Lung microvascular endothelial cell (primary cell): Measurements from ENCODE around the gene FAM20A. TPM values are rescaled to one million over a fixed set of nuclear protein-coding genes. Genes with fewer than 3 reads are reported as not detected.
A peak's percentile ranks its signal among the peaks of the same experiment; 100 is the strongest.
"Not testable (repeated sequence)": the region's sequence is repeated elsewhere in the genome, so short reads cannot be mapped to it uniquely, and the experiment has no call there.

ENCODE experiments used
- DNase-seq, 2 donors: peaks; one replicate each; pipeline versions ENCODE4 v3.0.0 to v3.0.0-alpha.2; 2010; ENCODE audit warnings: low read depth in 2 of 2
- total RNA-seq: library from RNA; depleted of rRNA; stranded (reverse); fragments of >200 nt; gene quantifications from 2 replicates; pipeline ENCODE4 v1.2.1, GENCODE V29; 2014

The FAM20A gene
- total RNA-seq, 1 donor from 2014 or later = not detected

DNA sequence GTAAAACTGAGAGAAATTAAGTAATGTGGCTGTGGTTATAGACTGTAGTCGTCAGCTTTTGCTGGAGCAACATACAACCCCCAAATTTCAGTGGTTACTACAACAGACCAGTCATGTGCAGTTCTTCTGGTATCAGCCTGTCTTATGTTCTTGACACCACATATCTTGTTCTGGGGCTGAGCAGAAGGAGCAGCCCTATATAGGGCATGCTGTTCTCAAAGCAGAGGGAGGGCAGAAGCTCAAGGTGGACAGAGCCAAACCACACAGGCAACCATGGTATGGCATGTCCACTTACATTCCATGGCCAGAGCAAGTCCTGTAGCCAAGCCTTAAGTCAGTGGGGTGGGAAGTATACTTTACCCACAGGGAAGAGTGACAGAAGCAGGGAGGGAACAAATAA lies 81.3 kb downstream of the FAM20A start:
- no peak for DNase-seq

DNA sequence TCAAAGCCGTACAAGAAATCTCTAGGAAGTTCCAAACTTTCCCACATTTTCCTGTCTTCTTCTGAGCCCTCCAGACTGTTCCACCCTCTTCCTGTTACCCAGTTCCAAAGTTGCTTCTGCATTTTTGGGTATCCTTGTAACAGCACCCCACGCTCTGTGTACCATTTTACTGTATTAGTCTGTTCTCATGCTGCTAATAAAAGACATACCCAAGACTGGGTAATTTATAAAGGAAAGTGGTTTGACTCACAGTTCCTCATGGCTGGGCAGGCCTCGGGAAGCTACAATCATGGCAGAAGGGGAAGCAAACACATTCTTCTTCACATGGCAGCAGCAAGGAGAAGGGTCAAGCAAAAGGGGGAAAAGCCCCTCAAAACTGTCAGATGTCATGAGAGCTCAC lies 82.1 kb downstream of the FAM20A start:
- DNase-seq = not testable (repeated sequence)

DNA sequence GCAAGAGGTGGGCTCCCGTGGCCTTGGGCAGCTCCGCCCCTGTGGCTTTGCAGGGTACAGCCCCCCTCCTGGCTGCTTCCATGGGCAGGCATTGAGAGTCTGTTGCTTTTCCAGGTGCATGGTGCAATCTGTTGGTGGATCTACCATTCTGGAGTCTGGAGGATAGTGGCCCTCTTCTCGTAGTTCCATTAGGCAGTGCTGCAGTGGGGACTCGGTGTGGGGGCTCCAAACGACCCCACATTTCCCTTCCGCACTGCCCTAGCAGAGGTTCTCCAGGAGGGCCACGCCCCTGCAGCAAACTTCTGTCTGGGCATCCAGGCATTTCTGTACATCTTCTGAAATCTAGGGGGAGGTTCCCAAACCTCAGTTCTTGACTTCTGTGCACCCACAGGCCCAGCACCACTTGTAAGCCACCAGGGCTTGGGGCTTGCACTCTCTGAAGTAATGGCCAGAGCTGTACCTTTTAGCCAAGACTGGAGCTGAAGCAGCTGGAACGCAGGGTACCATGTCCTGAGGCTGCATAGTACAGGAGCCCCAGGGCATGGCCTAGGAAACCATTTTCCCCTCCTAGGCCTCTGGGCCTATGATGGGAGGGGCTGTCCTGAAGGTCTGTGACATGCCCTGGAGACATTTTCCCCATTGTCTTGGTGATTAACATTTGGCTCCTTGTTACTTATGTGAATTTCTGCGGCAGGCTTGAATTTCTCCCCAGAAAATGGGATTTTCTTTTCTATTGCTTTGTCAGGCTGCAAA lies 82.9 kb downstream of the FAM20A start:
- DNase-seq = no peak

DNA sequence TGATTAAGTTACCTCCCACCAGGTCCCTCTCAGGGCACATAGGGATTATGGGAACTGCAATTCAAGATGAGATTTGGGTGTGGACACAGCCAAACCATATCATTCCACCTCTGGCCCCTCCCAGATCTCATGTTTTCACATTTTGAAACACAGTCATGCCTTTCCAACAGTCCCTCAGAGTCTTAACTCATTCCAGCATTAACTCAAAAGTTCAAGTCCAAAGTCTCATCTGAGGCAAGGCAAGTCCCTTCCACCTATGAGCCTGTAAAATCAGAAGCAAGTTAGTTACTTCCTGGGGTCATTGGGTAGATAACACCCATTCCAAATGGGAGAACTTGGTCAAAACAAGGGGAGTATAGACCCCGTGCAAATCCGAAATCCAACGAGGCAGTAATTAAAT lies 83.6 kb downstream of the FAM20A start:
- DNase-seq = not testable (repeated sequence)

DNA sequence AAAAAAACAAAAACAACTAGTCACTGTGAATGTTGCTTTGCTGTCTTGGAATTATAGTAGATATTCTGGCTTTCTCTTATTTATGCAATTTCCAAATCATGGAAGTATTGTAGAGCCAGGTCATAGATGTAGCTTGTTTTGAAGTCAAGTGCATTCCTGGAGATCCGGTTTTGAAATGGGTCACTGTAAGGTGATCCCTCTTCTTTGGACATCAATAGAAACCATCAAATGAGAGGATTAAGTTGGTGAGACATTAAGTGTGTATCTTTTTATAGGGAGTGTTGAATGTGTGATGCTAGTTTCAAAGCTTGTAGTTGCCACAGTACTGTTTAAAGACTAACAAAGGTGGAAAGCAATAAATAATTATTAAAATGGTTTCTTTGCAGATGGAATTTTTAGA lies 84.4 kb downstream of the FAM20A start:
- DNase-seq = no peak

DNA sequence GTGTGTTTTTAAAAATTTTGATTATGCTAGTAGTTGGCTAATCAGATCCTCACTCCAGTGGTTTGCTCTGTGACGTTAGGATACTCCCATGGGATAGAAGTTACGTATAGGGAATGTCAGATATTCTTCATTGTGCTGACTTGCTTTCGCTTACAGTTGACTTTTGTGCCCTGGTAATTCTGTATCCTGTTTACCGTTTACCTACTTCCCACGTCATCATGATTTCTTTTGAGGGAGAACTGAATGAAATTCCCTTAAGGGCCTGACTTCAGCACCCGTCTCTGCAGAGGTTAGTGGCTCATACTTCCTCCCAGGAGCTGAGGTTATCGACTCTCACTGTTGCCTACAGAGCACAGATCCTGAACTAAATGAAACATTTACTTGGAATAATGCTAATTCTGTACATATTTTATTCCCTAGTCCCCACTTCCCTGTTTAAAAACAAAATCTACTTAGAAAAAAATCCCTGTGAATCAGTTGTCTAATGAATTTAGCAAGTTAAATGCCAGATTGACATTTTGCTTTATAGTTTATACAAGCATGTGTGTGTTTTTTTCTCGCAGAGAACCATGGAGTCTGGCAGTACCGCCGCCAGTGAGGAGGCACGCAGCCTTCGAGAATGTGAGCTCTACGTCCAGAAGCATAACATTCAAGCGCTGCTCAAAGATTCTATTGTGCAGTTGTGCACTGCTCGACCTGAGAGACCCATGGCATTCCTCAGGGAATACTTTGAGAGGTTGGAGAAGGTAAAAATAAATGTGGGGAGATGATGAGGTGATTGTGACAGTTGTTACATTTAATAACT lies 86.1 kb downstream of the FAM20A start:
- DNase-seq = peak; percentile 65 to 89

DNA sequence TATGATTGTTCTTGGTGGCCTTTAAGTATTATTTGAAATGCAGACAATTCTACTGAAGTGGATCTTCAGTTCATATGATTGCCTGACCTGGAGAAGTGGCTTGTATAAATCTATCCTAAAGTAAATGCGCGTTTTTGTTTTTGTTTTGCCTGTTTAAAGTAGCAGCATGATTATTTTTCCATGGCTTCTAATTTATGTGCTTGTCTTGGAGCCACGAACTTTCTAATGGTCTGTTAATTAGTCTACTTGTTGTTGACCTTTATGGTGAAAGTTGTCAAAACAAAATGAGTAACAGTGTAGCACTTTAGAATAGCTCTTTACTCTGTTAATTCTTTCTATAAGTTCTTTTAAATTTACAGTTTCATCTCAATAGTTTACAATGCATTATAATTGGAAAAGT lies 87.2 kb downstream of the FAM20A start:
- DNase-seq = no peak

DNA sequence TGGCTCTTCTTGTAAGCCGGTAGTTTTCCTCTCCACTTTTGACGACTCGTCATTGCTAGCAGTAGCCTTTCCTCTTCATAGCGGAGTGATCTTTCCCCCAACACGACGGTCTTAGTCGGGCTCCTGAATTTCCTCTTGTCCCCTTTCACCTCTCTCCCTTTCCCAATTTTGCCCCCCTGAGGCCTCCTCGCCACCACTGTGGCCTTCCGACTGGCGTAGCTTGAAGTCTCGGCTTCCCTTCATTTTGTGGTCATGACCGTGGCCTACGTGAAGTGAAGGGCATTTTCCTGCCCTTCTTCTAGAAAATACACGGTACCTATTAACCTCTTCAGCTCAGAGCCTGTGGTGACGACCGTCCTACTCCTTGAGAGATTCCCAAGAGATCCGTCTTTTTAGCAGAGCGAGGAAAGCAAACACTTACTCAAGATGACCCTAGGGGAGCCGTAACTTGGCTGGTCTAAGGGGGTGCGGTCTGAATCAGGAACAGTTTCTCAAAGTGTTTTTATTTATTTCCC lies 88.2 kb downstream of the FAM20A start:
- peak; percentile 50 to 53 for DNase-seq

DNA sequence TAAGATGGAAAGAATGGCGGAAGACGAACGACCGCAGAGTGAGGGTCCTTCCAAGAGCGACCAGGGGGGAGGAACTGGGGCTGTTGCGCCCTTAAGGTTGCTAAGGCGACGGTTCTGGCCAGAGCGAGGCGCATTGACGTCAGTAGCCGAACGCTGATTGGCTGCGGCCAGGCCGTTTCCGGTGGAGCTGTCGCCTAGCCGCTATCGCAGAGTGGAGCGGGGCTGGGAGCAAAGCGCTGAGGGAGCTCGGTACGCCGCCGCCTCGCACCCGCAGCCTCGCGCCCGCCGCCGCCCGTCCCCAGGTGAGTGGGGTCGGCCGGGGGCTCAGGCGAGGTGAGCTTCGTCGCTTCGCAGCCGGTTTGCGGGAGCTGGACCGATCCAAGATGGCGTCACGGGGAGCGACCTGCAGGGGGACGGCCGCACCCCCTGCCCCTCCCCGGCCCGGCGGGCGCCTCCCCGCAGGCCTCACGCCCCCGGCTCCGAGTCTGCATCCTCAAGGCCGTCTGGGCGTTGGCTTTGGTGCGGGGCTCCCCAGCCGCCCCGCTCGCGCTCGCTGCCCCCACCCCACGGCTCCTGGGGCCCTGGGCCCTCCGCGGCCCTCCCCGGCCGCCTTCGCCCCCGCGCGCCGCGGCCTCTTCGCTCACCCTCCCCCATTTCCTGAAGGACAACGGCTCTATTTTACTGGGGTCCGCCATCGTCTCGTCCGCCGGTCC lies 88.8 kb downstream of the FAM20A start, which contains the start of gene PRKAR1A:
TSS of gene PRKAR1A (plus strand) at position 184 of the 713 bp plus-strand sequence. CDS start 2,970 bp downstream, outside the sequence.
- DNase-seq = peak; percentile 95 to 97

DNA sequence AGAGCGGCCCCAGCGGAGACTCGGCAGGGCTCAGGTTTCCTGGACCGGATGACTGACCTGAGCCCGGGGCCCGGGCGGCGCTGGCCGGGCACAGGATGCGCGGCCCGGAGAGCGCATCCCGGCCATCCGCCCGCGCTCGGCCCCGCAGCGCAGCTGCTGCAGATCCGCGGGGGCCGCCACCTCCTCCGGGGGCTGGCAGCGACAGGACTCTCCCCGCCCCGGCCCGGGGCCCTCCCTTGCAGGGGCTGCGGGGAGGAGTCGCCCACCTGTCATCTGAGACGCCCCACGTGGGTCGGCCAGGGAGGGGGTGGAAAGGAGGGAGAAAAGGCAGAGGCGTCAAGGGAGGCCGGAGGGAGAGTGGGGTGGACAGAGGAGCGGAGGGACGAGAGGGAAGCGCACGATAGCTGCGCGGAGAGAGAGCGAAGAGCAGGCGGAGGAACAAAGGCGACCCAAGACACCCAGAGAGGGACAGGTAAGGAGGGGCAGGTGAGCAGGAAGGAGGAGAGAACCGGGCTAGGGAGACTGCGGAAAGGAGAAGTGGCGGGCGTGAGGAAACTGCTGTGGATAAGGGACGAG lies 89.4 kb downstream of the FAM20A start:
- peak; percentile 46 to 77 for DNase-seq

DNA sequence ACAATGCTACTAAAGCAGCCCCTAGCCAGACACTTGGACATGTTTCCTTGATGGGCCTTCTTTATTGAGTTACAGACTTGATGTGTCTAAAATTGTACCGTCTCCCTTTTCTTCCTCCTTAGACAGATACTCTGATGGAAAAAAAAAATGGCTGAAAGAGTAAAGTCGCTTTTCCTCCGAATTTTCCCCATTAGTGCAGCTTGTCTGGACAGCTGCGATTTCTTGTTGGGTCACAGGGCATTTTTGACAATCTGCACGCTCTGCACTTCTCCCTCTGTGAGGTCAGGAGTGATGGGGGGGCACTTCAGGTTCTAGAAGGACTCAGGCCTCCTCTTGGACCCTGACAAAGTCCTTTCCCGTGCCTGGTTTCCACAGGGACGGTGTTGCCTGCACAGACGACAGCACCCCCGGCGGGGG lies 89.9 kb downstream of the FAM20A start:
- no peak for DNase-seq

DNA sequence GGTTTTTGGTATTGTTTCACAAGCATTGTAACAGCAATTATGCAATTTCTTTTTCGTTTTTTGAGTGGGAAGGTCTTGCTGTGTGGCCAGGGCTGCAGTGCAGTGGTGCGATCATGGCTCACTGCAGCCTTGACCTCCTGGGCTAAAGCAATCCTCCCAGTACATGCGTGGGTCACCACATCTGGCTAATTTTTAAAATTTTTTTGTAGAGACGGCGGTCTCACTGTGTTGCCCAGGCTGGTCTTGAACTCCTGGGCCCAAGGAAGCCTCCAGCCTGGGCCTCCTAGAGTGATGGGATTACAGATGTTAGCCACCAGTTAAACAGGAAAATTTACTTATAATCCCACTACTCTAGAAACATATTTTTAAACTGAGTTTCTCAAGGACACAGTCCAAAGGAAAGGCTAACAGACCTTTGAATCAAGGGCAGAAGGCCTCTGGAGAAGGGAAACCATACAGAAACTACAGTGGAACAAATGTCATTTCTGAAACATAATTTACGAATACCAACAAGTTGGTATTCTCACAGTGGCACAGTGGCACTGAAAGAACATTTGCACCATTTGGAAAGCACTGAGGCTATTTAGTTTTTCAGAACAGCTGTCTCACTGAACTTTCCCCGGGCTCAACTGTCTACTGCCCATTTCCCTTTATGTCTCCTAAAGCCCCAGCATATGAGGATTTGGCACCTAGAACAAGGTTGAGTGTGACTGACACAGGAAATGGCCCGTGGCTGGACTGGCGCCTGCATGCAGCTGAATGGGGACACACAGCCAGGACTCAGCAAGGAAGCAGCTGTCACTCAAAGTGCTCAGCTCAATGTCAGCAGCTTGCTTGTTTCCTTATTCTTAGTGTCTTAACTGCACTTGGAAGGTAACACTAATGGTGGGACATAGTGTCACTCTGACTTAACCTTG lies 91.8 kb downstream of the FAM20A start:
- peak; percentile 75 to 92 for DNase-seq

DNA sequence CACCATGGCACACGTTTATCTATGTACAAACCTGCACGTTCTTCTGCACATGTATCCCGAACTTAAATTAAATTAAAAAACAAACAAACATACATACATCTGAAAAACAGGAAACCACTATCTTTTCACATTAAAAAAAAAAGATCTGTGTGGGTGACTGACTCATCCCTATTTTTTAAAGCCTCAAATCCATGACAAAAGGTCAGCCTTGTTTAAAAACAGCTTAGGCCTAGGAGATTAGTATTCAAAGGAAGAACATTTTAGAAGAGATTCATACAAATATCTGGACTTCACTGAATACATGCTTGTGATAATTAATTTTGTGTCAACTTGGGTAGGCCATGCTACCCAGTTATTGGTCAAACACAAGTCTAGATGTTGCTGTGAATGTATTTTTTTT lies 93.6 kb downstream of the FAM20A start:
- DNase-seq = no peak

DNA sequence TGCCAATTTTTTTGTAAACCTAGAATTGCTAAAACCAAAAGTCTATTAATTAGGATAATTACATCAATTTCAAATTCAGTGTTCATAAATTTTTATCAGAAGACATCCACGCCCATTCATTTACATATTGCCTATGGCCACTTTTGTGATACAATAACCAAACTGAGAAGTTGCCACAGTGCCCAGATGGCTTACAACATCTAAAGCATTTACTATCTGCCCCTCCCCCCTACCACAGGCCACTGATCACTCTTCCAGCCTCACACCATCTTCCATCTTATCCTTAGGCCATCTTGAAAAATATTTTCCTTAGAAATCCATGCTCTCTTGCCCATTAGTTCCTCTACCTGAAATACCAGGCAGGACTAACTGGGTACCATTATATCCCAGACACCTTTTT lies 95.2 kb downstream of the FAM20A start:
- no peak for DNase-seq

DNA sequence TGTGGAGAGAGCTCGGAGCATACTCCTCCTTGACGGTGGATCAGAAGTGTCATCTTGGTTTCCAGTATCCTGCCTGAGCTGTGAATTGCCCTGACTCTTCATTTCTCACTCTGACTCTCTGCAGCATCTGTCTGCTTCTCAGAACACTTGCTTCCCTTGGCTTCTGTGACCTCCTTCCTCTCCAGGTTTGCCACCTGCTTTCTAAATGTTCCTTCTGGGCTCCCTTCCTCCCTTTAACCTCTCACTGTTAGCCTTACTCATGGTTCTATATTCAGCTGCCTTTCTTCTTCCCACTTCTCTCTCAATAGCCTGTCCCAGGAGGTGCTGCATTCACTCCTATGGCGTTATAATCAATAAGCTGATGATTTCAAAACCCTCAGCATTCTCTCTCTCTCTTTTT lies 100.1 kb downstream of the FAM20A start:
- DNase-seq = no peak

DNA sequence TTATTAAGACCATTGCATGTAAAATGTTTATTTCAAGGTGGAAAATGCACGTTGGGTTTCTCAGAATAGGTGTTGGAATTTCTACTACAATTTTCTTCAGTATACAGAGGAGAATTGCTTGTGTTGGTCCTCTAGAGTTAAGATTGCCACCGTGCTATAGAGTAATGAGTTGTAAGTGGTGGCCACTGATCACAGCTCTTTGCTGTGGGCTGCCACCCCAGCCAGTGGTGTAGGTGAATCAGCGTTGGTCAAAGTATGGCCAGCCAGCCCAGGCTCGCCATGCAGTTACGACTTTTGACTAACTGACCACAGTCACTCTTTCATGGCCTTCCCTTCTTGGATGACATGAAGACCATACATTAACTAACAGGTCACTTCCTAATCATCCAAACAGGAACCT lies 101.6 kb downstream of the FAM20A start:
- no peak for DNase-seq

DNA sequence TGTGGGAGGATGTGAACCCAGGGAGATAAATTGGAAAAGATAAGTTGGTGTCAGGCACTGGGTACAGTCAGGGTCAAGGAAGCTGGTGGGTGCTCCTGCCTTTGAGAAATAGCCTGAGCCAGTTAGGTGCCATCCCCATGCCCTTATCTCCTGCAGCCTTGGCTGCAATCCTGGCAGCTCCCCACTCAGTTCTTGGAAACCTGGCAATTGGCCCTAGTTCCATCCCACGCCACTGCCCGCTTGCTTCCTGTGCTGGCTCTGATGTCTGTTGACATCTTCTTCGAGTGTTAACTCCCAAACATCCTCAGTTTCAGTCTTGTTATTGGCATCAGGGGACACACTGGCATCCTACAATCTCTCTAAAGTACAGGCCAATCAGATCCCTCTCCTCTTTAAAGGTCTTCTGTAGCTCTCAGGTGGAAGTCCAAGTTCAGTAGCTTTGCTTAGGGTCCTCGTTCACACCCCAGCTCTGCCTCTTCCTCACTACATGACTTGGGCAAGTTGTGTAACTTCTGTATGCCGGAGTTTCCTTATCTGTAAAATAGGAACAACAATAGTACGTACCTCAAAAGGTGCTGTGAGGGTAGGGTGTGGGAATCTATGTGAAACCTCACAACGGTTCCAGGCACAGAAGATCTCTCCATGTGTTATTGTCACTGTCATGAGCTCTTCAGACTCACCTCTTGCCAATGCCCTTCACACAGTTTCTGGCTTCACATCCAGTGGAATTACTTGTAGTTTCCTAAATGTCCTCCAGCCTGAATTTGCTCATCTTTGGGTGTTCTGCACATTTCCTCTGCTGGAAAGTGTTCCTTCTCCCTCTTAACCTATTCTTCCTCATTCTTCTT lies 102.5 kb downstream of the FAM20A start:
- DNase-seq = peak; percentile 14 to 54

DNA sequence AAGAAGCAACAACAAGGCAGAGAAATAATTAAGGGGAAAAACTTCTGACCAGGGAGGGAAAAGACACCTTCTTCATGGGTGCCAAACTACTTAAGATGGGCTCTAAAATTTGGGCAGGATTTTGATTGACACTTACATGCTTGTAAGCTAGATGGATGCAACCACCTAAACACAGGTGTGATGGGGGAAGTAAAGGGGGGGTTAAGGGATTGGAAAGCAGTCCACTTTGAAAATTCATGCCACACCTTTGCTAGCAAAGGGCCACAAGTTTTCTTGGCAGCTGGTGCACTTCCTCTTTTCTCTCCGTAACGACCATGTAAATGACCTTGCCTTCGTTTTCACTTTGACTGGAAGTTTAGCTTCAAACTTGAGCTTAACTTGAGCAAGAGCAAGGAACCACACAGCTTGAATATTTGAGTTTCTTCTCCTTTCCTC lies 103.3 kb downstream of the FAM20A start:
- no peak for DNase-seq

DNA sequence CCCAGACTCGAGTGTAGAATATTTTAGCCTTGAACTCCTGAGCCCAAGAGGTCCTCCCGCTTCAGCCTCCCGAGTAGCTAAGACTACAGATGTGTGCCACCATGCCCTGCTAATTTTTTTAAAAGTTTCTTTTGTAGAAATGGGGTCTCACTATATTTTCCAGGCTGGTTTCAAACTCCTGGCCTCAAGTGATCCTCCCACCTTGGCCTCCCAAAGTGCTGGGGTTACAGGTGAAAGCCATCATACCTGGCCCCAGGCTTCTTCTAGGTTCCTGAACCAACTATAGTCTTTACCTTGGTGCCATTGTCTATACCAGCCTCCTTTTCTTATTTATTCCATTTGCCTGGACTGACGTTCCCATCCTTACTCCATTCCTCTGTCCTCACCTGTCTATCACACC lies 106.1 kb downstream of the FAM20A start:
- no peak for DNase-seq
